IMR-90 (cell line): ENCODE data around the gene ADAMTS6. TPM values are rescaled to one million over a fixed set of nuclear protein-coding genes. Genes with fewer than 3 reads are reported as not detected.

Experiments
- ATAC-seq: fragments of 200-7000 bp; cut with Tn5 transposase; 2 replicates; pipeline ENCODE4 v1.9.1; 2020; ENCODE audit warnings: low read depth, mild to moderate bottlenecking, moderate library complexity
- BruUV-seq: library from RNA; stranded (reverse); fragments of 400-500 nt; replicated peaks from 2 replicates; lab custom pipeline; 2021; lab: Mats Ljungman, UMichigan
- CTCF ChIA-PET: fragments of 300-600 bp; formaldehyde crosslinking; extraction: SDS; loops from one replicate; lab custom pipeline; 2021; ENCODE audit warnings: antibody characterized with exemption; lab: Yijun Ruan, JAX
- POLR2A ChIA-PET: fragments of 300-600 bp; sonication (Branson Sonifier 250); formaldehyde crosslinking; loops from one replicate; lab custom pipeline; 2022; ENCODE audit warnings: antibody characterized with exemption; ENCODE audit not compliant: unreplicated experiment; lab: Charles Lee
- DNase-seq: peaks from one replicate; pipeline ENCODE4 v3.0.0; 2013
- H2AFZ ChIP-seq: replicated peaks from 2 replicates; pipeline ENCODE3; 2013; ENCODE audit warnings: low read length, mild to moderate bottlenecking; ENCODE audit not compliant: poor library complexity
- H2AK5ac ChIP-seq: 2 replicates; pipeline ENCODE4 v1.6.1; 2013; ENCODE audit warnings: low read depth, low read length, inconsistent platforms
- H2AK9ac ChIP-seq: replicated peaks from 2 replicates; pipeline ENCODE3; 2013; ENCODE audit warnings: mild to moderate bottlenecking, low read depth, low read length, moderate library complexity; ENCODE audit not compliant: poor library complexity
- H2BK120ac ChIP-seq: 2 replicates; pipeline ENCODE4 v1.6.1; 2013; ENCODE audit warnings: low read depth, low read length, inconsistent platforms
- H2BK15ac ChIP-seq: 3 replicates; pipeline ENCODE4 v1.6.1; 2013; ENCODE audit warnings: low read depth, low read length, inconsistent platforms
- H2BK20ac ChIP-seq: 2 replicates; pipeline ENCODE4 v1.6.1; 2013; ENCODE audit warnings: low read depth, mild to moderate bottlenecking, inconsistent platforms, low read length, moderate library complexity
- H2BK5ac ChIP-seq: 2 replicates; pipeline ENCODE4 v1.6.1; 2013; ENCODE audit warnings: mild to moderate bottlenecking, low read depth, low read length, inconsistent platforms; ENCODE audit not compliant: poor library complexity, severe bottlenecking
- H3K14ac ChIP-seq: replicated peaks from 2 replicates; pipeline ENCODE4 v1.6.1; 2013; ENCODE audit warnings: low read depth, low read length, inconsistent platforms
- H3K18ac ChIP-seq: 2 replicates; pipeline ENCODE4 v1.6.1; 2013; ENCODE audit warnings: low read depth, low read length, control low read depth
- H3K23ac ChIP-seq: 2 replicates; pipeline ENCODE4 v1.6.1; 2013; ENCODE audit warnings: low read depth, low read length, inconsistent platforms
- H3K27ac ChIP-seq: 2 replicates; pipeline ENCODE4 v1.5.1; 2013; ENCODE audit warnings: mild to moderate bottlenecking, control low read depth, low read length; ENCODE audit not compliant: insufficient read depth
- H3K27me3 ChIP-seq: 2 replicates; pipeline ENCODE4 v1.6.1; 2013; ENCODE audit warnings: low read length; ENCODE audit not compliant: control insufficient read depth, insufficient read depth
- H3K36me3 ChIP-seq: 2 replicates; pipeline ENCODE4 v1.6.1; 2013; ENCODE audit warnings: low read length, mixed read lengths; ENCODE audit not compliant: control insufficient read depth, insufficient read depth
- H3K4ac ChIP-seq: 2 replicates; pipeline ENCODE4 v1.6.1; 2013; ENCODE audit warnings: low read depth, low read length, inconsistent platforms
- H3K4me1 ChIP-seq: 2 replicates; pipeline ENCODE4 v1.6.1; 2013; ENCODE audit warnings: low read length, mixed read lengths; ENCODE audit not compliant: control insufficient read depth, insufficient read depth
- H3K4me2 ChIP-seq: 2 replicates; pipeline ENCODE4 v1.6.1; 2013; ENCODE audit warnings: low read depth, mild to moderate bottlenecking, control low read depth, low read length, moderate library complexity
- H3K4me3 ChIP-seq: 2 replicates; pipeline ENCODE4 v1.5.1; 2013; ENCODE audit warnings: low read depth, mild to moderate bottlenecking, control low read depth, low read length, moderate library complexity; ENCODE audit not compliant: insufficient read depth
- H3K56ac ChIP-seq: 2 replicates; pipeline ENCODE4 v1.6.1; 2013; ENCODE audit warnings: low read length, inconsistent platforms; ENCODE audit not compliant: insufficient read depth; ENCODE audit errors: extremely low read depth
- H3K79me1 ChIP-seq, 2 experiments: 2 replicates each; pipeline ENCODE4 v1.6.1; 2013; ENCODE audit warnings: low read length in 2 of 2, inconsistent platforms in 1 of 2, low read depth in 1 of 2
- H3K9ac ChIP-seq: 2 replicates; pipeline ENCODE4 v1.6.1; 2013; ENCODE audit warnings: low read depth, low read length, control low read depth
- H3K9me1 ChIP-seq: 2 replicates; pipeline ENCODE4 v1.6.1; 2013; ENCODE audit warnings: low read length, inconsistent platforms; ENCODE audit not compliant: insufficient read depth
- H3K9me3 ChIP-seq: 2 replicates; pipeline ENCODE4 v1.6.1; 2013; ENCODE audit warnings: low read length; ENCODE audit not compliant: control insufficient read depth, insufficient read depth
- H4K20me1 ChIP-seq: 2 replicates; pipeline ENCODE4 v1.6.1; 2013; ENCODE audit warnings: low read length, inconsistent platforms; ENCODE audit not compliant: insufficient read depth
- H4K5ac ChIP-seq: 2 replicates; pipeline ENCODE4 v1.6.1; 2013; ENCODE audit warnings: mild to moderate bottlenecking, low read depth, low read length, control low read depth
- H4K8ac ChIP-seq, 2 experiments: 2 replicates each; pipeline ENCODE4 v1.6.1; 2013; ENCODE audit warnings: low read depth in 2 of 2, low read length in 2 of 2, control low read depth in 1 of 2, inconsistent platforms in 1 of 2
- H4K91ac ChIP-seq: 2 replicates; pipeline ENCODE4 v1.6.1; 2013; ENCODE audit warnings: low read depth, low read length, inconsistent platforms; ENCODE audit not compliant: insufficient read depth
- FOS ChIP-seq: fragments of 150-350 bp; IDR thresholded peaks from 2 replicates; pipeline ENCODE4 v1.6.1; 2016; ENCODE audit warnings: low read depth, low read length
- MXI1 ChIP-seq: IDR thresholded peaks from 2 replicates; pipeline ENCODE4 v1.6.1; 2012; ENCODE audit warnings: low read depth, mild to moderate bottlenecking, low read length, moderate library complexity, borderline replicate concordance
- WGBS, 2 experiments: methylation state at CpG; one replicate each; pipeline versions ENCODE4 v1.1.5 to v1.1.7; 2013; ENCODE audit warnings: missing lambda C conversion rate in 2 of 2; ENCODE audit not compliant: insufficient read length in 1 of 2; ENCODE audit errors: extremely low coverage in 2 of 2; 5-methylcytosine and 5-hydroxymethylcytosine counted together
- dilution Hi-C: fragments of 300-500 bp; cut with HindIII; formaldehyde crosslinking; loops from one replicate; pipeline ENCODE4 v1.14.3; 2018; ENCODE audit warnings: low sequenced_read_pairs; ENCODE audit not compliant: unreplicated experiment
- in situ Hi-C: fragments of 300-500 bp; cut with MboI; formaldehyde crosslinking; loops from 3 replicates; pipeline ENCODE4 v1.14.3; 2019; ENCODE audit warnings: low sequenced_read_pairs, inconsistent platforms, mixed read lengths
- intact Hi-C: fragments of 100-400 bp; cut with micrococcal nuclease; formaldehyde crosslinking; loops from 2 replicates; pipeline ENCODE4 v1.10.0; 2022
- polyA plus RNA-seq, 3 experiments: library from polyadenylated mRNA; depleted of rRNA; stranded (reverse); fragments of >200 nt; gene quantifications; 2 replicates each; pipeline ENCODE4 v1.2.3, GENCODE V29; 2012; ENCODE audit warnings: low replicate concordance in 1 of 3
- total RNA-seq: library from RNA; depleted of rRNA; stranded (reverse); fragments of >200 nt; gene quantifications from 2 replicates; pipeline ENCODE4 v1.2.3, GENCODE V29; 2012

ADAMTS6 gene
- total and polyA plus RNA-seq, 2 of the 4 experiments (the other 2 are of a cell fraction): 23.9 to 173 TPM

- Histone ChIP-seq H3K14ac (no peak overlapping the region), H2BK20ac (no peak overlapping the region), H3K4me1 (peaks cover 2% of the 10 kb centered on the region), H3K18ac (no peak overlapping the region), H3K36me3 (no peaks in the 10 kb centered on the region), H3K27ac (no peak overlapping the region), H2BK120ac (no peak overlapping the region), H3K79me1 (no peaks in the 10 kb centered on the region), H4K8ac (no peak overlapping the region), H3K9ac (no peak overlapping the region), H2AFZ (no peak overlapping the region), H3K56ac (no peak overlapping the region), H4K91ac (no peak overlapping the region), H3K27me3 (no peaks in the 10 kb centered on the region), H3K4me3 (no peak overlapping the region), H3K4ac (no peak overlapping the region), H2BK5ac (no peak overlapping the region), H4K5ac (no peak overlapping the region), H3K23ac (no peak overlapping the region), H2BK15ac (no peak overlapping the region), H3K9me3 (no peaks in the 10 kb centered on the region), H3K9me1 (no peaks in the 10 kb centered on the region), H4K20me1 (no peaks in the 10 kb centered on the region), H2AK9ac (no peak overlapping the region), H2AK5ac (no peak overlapping the region), H3K4me2 (no peak overlapping the region)
- TF ChIP-seq MXI1 (no peak), FOS (0 out of 2 replicates have a peak, but pooled peaks have one; percentile 30)
- ChIA-PET CTCF (no interaction called here), POLR2A (interaction anchor here (0.6 kb wide), 1 partner anchor 45 kb away, joined by 4 read pairs; no protein-coding TSS in a partner anchor)
- peak; percentile 67 for DNase-seq
- ATAC-seq: peak; percentile 37; the same call in 1 of the 2 replicates
- no TSS peak for BruUV-seq
- intact Hi-C loops (no loop called here), in situ Hi-C loops (no loop called here), dilution Hi-C loops (no loop called here)
- WGBS, 2 experiments: no CpG with 5 or more reads among the region's 2 CpGs
Observed at GRCh38 chr5:65508978-65509377, 27.3 kb upstream of the ADAMTS6 start.
